Measurements from ENCODE around the gene ZNF70. TPM values are rescaled to one million over a fixed set of nuclear protein-coding genes. Genes with fewer than 3 reads are reported as not detected.

Gene ZNF70
- total and polyA plus RNA-seq, 2 of the 13 experiments (the other 11 are each of a cell fraction or from before 2014, with no cell fraction given), result 0.62 to 3.6 TPM

DNA sequence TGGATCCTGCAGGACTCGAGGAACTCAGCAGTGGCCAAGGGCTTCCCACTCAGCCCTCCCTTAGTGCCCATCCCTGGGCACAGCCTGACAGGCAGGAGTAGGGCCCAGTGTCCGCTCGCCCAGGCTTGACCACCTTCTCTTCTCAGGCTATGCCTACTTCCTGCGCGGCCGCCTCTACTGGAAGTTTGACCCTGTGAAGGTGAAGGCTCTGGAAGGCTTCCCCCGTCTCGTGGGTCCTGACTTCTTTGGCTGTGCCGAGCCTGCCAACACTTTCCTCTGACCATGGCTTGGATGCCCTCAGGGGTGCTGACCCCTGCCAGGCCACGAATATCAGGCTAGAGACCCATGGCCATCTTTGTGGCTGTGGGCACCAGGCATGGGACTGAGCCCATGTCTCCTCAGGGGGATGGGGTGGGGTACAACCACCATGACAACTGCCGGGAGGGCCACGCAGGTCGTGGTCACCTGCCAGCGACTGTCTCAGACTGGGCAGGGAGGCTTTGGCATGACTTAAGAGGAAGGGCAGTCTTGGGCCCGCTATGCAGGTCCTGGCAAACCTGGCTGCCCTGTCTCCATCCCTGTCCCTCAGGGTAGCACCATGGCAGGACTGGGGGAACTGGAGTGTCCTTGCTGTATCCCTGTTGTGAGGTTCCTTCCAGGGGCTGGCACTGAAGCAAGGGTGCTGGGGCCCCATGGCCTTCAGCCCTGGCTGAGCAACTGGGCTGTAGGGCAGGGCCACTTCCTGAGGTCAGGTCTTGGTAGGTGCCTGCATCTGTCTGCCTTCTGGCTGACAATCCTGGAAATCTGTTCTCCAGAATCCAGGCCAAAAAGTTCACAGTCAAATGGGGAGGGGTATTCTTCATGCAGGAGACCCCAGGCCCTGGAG, 32.6 kb upstream of the ZNF70 start (continued):
- TF ChIP-seq, protein P1, sequence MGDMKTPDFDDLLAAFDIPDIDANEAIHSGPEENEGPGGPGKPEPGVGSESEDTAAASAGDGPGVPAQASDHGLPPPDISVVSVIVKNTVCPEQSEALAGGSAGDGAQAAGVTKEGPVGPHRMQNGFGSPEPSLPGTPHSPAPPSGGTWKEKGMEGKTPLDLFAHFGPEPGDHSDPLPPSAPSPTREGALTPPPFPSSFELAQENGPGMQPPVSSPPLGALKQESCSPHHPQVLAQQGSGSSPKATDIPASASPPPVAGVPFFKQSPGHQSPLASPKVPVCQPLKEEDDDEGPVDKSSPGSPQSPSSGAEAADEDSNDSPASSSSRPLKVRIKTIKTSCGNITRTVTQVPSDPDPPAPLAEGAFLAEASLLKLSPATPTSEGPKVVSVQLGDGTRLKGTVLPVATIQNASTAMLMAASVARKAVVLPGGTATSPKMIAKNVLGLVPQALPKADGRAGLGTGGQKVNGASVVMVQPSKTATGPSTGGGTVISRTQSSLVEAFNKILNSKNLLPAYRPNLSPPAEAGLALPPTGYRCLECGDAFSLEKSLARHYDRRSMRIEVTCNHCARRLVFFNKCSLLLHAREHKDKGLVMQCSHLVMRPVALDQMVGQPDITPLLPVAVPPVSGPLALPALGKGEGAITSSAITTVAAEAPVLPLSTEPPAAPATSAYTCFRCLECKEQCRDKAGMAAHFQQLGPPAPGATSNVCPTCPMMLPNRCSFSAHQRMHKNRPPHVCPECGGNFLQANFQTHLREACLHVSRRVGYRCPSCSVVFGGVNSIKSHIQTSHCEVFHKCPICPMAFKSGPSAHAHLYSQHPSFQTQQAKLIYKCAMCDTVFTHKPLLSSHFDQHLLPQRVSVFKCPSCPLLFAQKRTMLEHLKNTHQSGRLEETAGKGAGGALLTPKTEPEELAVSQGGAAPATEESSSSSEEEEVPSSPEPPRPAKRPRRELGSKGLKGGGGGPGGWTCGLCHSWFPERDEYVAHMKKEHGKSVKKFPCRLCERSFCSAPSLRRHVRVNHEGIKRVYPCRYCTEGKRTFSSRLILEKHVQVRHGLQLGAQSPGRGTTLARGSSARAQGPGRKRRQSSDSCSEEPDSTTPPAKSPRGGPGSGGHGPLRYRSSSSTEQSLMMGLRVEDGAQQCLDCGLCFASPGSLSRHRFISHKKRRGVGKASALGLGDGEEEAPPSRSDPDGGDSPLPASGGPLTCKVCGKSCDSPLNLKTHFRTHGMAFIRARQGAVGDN (CRISPR knock-in tag; IDR thresholded peaks at IDR 0.05), result peak; percentile 75
- TF ChIP-seq HNRNPH1 (optimal IDR thresholded peaks at IDR 0.05; ENCODE audit: low read depth, low read length) (no peak), SP5 (CRISPR knock-in tag; IDR thresholded peaks at IDR 0.05; ENCODE audit: borderline replicate concordance, low read depth) (no peak), SETDB1 (CRISPR knock-in tag; IDR thresholded peaks at IDR 0.05; ENCODE audit: borderline replicate concordance) (no peak), NRL (CRISPR knock-in tag; IDR thresholded peaks at IDR 0.05; ENCODE audit: borderline replicate concordance) (0 out of 2 replicates have a peak, but pooled peaks have one; percentile 36), GABPB1 (CRISPR knock-in tag; IDR thresholded peaks at IDR 0.05) (peak; percentile 45; the same call in 1 of the 2 replicates), ZNF761 (CRISPR knock-in tag; conservative IDR thresholded peaks at IDR 0.05) (no peak), ZBTB1 (CRISPR knock-in tag; IDR thresholded peaks at IDR 0.05; ENCODE audit: borderline replicate concordance) (no peak)
- TF ChIP-seq, protein P2, sequence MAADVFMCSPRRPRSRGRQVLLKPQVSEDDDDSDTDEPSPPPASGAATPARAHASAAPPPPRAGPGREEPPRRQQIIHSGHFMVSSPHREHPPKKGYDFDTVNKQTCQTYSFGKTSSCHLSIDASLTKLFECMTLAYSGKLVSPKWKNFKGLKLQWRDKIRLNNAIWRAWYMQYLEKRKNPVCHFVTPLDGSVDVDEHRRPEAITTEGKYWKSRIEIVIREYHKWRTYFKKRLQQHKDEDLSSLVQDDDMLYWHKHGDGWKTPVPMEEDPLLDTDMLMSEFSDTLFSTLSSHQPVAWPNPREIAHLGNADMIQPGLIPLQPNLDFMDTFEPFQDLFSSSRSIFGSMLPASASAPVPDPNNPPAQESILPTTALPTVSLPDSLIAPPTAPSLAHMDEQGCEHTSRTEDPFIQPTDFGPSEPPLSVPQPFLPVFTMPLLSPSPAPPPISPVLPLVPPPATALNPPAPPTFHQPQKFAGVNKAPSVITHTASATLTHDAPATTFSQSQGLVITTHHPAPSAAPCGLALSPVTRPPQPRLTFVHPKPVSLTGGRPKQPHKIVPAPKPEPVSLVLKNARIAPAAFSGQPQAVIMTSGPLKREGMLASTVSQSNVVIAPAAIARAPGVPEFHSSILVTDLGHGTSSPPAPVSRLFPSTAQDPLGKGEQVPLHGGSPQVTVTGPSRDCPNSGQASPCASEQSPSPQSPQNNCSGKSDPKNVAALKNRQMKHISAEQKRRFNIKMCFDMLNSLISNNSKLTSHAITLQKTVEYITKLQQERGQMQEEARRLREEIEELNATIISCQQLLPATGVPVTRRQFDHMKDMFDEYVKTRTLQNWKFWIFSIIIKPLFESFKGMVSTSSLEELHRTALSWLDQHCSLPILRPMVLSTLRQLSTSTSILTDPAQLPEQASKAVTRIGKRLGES (CRISPR knock-in tag; IDR thresholded peaks at IDR 0.05; ENCODE audit: borderline replicate concordance), result no peak
